Activated CD8-positive, alpha-beta memory T cell treated with anti-CD3 and anti-CD28 coated beads, Interleukin-2, amount 50 U/mL, for 1 hour (primary cell): Measurements from ENCODE around the gene IL15RA.
"Not testable (repeated sequence)": the region's sequence is repeated elsewhere in the genome, so short reads cannot be mapped to it uniquely, and the experiment has no call there.

Experiments used
- DNase-seq: peaks from one replicate; pipeline ENCODE4 v3.0.0-alpha.2; 2020; ENCODE audit errors: extremely low read depth

The IL15RA gene

DNA sequence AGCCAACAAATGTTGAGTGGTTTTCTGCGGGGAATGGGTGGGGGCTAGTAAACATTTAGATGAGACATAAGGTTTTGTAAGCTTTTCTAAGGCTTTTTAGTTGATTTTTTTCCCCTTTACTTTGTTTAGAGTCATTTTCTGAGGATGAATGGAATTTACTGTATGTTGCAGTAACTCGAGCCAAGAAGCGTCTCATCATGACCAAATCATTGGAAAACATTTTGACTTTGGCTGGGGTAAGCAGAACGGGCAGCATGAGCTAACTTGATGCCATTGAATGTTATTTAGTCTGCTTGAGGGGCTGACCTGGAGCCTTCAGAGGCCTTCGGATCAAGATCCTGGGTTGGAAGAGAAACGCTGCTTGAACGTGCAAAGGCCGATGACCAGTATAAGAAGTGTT, 50.0 kb downstream of the IL15RA start:
- DNase-seq: no peak

DNA sequence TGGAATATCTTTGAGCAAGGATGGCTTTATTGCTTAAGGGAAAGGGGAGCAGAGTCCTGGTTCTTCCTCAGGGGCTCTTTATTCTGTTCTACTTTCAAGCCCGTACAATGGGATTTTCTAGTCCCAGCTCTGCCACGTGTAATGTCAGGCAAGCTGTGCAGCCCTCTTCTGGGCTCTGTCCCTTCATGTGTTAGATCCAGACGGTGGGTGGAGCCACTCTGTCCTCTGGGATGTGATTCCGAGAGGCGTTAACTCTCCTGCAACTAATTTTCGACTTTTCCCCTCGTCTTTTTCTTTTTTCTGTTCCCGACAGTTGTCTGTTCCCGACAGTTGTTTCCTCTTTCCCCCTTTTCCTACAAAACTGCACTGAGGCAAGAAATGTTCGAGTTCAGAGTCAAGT, 52.5 kb downstream of the IL15RA start:
- DNase-seq: no peak

DNA sequence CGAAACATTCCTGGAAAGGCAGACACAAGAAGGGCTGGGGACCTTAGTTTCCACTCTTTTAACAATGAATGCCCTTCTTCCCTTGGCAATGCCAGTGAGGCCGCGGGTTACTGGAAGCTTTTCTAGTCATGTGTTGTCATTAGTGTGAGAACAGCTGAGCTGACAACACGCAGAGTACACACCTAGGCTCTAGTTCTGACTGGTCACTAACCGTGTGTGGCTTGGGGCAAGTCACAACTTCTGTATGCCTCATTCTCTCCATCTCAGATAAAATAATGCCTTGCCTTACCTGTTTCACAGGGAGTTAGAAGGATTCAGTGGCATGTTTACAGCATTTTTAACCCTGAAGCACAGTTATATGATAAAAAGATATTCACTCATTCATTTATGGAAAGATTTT, 55.6 kb downstream of the IL15RA start:
- DNase-seq: no peak

DNA sequence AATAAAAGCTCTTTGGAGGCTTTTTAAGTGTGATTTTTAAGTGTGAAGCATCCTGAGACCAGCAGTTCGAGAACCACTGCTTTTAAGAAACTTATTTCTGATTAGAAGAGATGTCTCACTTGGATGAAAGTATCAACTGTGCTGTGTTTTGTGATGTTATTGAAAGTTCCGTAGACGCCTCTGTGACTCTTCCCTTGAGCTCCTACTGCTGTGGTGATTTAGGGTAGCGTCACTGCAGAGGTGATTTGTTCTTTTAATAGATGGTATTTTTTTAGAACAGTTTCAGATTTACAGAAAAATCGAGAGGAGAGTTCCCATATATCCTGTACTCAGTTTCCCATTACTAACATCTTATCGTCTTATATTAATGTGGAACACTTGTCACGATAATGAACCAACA, 57.8 kb downstream of the IL15RA start:
- DNase-seq: no peak

DNA sequence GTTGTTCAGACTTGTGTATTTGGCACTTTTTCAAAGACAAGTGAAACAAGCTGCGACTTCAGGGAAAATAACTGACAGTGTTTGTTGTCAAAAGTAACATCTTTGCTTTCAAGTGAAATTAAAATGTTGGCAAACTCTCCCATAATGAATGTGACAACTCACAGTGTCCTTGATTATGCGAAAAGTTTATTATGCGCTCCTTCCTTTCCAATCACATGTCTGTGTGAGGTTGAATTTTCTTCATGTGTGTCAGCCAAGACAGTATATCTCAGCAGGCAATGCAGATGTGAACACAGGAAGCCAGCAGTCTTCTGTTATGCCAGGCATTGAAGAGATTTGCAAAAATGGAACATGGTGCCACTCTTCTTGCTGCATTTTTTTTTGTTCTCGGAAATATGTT, 58.6 kb downstream of the IL15RA start:
- no peak for DNase-seq

DNA sequence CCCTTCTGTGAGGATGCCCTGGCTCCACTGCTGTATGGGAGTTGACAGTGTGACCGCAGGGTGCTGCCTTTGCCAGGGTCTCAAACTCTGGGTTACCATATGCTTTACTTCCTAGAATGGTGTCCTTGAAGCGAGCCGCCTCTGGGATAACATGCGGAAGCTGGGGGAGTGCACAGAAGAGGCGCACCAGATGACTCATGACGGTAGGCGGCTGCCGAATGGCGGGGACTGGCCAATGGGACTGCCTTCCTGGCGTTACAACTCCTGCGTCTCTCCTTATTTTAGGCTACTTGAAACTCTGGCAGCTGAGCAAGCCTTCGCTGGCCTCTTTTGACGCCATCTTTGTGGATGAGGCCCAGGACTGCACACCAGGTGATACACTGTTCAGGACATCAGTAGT, 60.0 kb downstream of the IL15RA start:
- no peak for DNase-seq

DNA sequence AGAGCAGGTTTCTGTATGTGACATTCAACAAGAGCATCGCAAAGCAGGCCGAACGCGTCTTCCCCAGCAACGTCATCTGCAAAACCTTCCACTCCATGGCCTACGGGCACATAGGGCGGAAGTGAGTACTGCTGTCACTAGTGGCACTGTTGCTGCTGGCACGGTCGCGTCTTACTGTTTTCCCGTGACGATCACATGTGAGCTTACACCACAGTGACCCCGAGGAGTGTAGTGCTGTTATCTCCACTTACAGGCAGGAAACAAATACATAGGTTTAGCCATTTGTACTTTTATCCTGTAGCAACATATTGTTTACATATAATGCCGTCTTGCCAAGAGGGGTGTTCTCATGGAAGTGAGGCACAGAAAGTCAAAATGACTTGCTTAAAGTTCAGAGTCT, 61.9 kb downstream of the IL15RA start:
- DNase-seq: no peak

DNA sequence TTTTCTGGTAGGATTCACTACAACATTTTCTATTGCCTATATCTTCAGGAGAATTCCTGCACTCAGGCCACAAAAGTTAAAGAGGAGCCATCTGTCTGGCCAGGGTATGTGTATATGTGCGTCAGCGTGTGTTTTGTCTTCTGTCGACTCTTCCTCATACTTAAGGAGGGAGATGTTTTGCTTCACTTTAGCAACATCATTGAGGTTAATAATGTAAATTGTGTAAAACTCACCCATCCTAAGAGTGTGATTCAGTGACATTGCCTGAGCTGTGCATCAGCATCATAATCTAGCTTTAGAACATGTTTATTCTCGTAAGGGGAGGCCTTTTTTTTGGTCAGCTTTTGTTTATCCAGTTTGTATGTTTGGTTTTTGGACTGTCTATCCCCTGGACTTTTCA, 63.6 kb downstream of the IL15RA start:
- DNase-seq: no peak

DNA sequence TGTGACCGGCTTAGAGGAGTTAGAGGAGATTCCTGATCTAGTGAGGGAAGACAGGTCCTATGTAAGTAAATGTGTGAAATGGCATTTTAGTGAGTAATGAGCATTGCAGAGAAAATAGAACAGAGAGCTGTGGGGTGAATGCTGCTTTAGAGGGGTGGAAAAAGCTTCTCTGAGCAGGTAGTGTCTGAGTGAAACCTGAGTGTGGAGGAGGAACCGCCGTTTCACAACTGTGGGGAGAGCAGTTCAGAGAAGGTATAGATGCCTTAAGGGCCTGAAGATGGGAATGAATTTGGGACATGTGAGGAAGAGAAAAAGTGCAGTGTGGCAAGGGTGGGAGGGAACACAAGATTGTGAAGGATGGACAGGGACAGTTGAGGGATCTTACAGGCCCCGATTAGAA, 65.7 kb downstream of the IL15RA start:
- DNase-seq: no peak

DNA sequence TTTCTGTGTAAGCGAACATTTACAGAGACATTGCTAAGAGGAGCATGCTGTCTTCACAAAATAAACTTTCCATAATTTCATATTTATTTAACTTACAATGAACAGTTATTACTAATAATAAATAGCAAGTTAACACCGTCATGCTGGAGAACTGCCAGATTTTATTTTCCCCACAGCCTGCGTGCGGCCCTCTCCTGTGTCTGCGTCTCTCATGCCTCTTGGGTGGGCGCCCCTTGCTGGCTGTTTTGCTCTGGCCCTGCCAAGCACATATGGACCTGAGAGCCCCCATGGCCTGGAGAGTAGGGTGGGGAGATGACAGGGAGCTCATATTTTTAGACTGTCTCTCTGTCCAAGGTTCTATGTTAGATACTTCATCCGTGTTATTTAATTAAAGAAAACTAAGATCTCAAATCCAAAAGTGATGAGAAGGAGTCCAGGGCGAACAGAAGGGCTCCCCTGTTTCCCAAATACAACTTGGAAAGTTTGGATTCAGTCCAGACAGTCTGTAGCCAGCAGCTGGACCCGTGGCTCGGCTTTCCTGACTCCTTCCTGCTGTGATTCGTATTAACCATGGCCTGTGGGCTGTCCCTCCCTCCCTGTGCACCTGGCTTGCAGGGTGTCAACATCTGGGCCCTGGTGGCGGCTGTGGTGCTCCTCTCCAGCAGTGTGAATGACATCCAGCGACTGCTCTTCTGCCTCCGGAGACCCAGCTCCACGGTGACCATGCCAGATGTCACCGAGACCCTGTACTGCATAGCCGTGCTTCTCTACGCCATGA, 66.8 kb downstream of the IL15RA start:
- DNase-seq: no peak

DNA sequence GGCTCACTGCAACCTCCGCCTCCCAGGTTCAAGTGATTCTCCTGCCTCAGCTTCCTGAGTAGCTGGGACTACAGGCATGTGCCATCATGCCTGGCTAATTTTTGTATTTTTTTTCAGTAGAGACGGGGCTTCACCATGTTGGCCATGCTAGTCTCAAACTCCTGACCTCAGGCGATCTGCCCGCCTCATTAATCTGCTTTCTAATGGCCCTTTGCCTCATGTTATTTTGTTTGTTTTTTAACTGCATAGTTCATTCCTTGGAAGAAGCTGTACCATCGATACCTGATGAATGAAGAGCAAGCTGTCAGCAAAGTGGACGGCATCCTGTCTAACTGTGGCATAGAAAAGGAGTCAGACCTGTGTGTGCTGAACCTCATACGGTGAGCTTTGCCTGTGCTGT, 68.7 kb downstream of the IL15RA start:
- not testable (repeated sequence) for DNase-seq

DNA sequence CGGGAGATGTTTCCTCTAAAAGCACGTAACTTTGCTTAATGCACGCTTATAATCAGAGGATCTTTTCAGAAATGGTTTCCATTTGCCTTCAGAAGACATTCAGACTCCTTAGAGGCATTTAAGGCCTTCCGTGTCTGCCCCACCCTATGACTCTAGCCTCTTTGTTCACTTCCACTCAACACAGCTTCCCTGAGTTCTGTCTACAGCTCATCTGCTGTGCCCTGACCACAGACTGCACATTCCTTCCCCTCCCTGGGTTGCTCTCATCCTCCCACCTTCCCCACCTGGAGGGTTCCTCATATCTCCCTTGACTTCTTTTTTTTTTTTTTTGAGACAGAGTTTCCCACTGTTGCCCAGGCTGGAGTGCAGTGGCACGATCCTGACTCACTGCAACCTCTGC, 70.7 kb downstream of the IL15RA start:
- no peak for DNase-seq

DNA sequence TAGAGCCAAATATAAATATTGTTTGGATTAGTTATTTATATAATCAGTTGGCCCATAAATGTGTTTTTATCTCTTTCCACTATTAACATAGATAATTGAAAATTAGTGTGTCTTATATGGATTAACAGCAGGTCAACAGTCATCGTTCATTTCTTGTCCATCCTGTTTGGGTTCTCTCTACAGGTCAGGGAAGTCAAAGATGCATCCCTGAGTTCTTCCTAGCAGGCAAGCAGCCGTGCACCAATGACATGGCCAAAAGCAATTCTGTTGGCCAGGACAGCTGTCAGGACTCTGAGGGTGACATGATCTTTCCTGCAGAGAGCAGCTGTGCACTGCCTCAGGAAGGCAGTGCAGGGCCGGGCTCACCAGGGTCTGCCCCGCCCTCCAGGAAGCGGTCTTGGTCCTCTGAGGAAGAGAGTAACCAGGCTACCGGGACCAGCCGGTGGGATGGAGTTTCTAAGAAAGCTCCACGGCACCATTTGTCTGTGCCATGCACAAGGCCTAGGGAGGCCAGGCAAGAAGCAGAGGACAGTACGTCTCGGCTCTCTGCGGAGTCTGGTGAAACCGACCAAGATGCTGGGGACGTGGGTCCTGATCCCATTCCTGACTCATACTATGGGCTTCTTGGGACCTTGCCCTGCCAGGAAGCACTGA, 71.4 kb downstream of the IL15RA start:
- DNase-seq: no peak

DNA sequence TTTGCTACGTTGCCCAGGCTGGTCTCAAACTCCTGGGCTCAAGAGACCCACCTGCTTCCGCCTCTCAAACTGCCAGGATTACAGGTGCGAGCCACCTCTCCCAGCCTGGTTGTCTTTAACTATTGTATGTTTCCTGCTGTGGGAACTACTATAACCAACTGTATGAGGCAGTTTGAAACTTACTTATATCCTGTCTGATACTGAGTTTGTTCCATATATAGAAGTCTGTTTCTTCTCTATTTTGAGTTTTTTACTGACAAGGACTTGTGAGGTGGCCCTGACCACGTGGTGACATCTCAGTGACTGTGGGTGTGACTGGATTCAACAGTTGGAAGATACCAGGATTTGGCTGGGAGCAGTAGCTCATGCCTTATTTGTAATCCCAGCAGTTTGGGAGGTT, 73.1 kb downstream of the IL15RA start:
- no peak for DNase-seq

DNA sequence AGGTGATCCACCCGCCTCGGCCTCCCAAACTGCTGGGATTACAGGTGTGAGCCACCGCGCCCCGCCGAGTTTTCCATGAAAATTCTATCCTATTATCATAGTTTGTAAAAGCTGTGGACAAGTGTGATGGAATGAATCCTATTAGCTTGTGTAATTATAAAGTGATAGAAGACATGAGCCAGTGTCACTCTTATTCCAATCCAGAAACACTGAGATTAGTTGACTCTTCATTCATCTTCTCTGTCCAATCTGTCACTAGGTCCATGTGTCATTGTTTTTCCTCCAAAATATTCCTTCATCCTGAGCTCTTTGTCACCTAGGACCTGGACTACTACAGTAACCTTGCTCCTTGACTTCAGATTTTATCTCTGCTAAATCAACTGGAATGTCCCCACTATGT, 73.8 kb downstream of the IL15RA start:
- no peak for DNase-seq

DNA sequence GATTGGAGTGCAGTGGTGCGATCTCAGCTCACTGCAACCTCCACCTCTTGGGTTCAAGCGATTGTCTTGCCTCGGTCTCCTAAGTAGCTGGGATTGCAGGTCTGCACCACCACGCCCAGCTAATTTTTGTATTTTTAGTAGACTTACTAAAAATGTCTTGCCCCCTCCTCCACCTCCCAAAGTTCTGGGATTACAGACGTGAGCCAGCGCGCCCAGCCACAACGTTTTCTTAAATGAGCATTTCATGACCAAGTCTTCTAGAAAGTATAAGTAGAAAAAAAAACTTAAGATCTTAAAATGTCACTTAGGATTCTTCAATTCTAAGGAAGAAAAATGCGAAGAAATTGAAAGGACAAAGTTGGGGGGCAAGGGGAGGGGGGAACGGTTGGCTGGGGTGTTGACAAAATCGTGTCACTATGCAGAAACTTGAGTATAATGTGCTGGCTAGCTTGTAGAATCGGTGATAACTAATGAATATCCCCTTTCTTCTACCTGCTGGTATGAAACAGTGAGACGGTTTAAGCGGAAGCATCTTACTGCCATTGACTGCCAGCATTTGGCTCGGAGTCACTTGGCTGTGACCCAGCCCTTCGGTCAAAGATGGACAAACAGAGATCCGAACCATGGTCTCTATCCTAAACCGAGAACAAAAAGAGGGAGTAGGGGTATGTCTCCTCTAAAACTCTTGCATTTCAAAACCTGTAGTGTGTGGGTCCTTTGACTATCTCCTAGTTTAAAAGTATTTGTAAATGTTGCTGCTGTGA, 74.7 kb downstream of the IL15RA start:
- no peak for DNase-seq
